NT2/D1 (cell line): Measurements from ENCODE around the gene MIPOL1.

Source experiments
- SUZ12 ChIP-seq: IDR thresholded peaks from 2 replicates; pipeline ENCODE4 v1.6.1; 2011; ENCODE audit not compliant: insufficient read length, insufficient read depth; ENCODE audit errors: extremely low read depth
- YY1 ChIP-seq: IDR thresholded peaks from 2 replicates; pipeline ENCODE4 v1.6.1; 2011; ENCODE audit not compliant: insufficient read length, insufficient read depth

DNA sequence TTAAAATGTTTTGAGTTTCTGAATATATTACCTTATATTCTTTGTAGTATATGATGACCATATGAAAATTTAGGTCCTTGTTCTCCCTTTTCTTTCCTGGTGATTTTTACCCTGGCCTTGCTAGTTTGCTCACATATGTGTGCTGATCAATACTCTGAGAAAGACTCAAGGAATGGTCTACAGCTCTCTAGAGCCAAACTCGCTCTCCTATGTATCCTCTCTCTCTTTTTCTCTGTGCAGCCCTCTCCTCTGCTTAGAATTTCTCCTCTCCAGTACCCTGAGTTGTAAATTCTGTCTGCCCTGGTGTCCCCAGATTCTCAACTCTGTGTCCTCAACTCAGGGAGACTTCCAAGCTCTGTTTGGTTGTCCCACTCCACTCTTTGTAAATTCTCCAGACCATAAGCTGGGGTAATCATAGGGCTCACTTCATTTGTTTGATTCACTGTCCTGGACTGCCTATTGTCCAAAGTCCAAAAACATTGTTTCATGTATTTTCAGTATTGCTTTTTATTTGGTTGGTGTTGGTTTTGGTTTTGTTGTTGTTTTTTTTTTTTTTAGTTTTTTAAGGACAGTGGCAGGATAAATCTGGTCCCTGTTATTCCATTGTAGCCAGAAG is 356.3 kb downstream of the MIPOL1 start:
- TF ChIP-seq SUZ12 (no peak), YY1 (no peak)
